Adipose tissue (tissue), 3 donors: Measurements from ENCODE around the gene KMT2C. TPM values are rescaled to one million over a fixed set of nuclear protein-coding genes. Genes with fewer than 3 reads are reported as not detected.
"Not testable (repeated sequence)": the region's sequence is repeated elsewhere in the genome, so short reads cannot be mapped to it uniquely, and the experiment has no call there.

Experiments used
- H3K27ac ChIP-seq: one replicate; pipeline ENCODE4 v1.5.1; 2013; ENCODE audit warnings: low read depth, low read length
- WGBS, 3 donors: extraction: QIAGEN DNeasy Blood & Tissue Kit; methylation state at CpG; one replicate each; pipeline ENCODE4 v1.1.7; 2013; 5-methylcytosine and 5-hydroxymethylcytosine counted together
- polyA plus RNA-seq, 3 donors: library from polyadenylated mRNA; stranded (reverse); fragments of 200-250 nt; gene quantifications; one replicate each; pipeline ENCODE4 v1.2.3, GENCODE V29; 2013
- donor health status: healthy with polysubstance abuse.
- donor health status: Bipolar disorder and iron deficiency.
- donor health status: healthy.

KMT2C gene
- polyA plus RNA-seq, 3 donors: 8.6 to 17.2 (median 10.4) TPM

DNA sequence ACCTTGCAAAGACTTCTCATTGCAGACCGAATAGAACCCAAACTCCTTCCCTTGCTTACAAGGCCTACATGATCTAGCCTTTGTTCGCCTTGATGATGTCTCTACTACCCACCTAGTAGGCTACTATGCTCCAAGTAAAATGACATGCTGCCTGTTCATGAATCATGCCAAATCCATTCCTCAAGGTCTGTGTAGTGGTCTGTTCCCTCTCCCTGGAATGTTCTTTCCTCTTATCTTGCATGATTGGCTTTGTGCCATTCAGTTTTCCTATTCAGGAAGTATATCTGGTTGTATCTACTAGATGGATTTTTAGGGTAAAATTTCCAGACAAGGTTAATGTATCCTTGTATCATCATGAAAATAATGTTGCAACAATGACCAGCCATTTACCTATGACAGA lies 165.4 kb downstream of the KMT2C start:
- 89 to 96% (median 95%) methylated on average over 2 of the region's 2 CpGs for WGBS, 3 donors
- H3K27ac ChIP-seq: not testable (repeated sequence)

- not testable (repeated sequence) for H3K27ac ChIP-seq
- 73 to 79% (median 79%) methylated on average over 2 of the region's 2 CpGs for WGBS, 3 donors
These were observed 168.9 kb downstream of the KMT2C start for GRCh38 chr7:152266859-152267258.

DNA sequence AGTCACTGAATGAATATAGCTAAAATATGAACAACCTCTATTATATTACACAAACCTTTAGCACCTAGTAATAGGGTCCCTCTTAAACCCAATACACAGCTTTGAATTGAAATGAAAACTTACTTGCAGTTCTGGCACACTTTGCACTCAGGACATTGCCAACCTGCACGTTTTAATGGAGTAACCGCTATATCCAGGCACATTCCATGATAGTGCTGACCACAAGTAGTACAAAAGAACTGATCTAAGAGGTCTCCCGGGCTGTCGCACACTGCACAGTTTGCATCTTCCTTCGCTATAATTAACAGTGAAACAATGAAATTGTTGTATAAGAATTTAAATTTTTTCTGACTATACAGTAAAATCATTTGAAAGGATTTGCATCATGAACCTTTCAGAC lies 170.9 kb downstream of the KMT2C start:
- 64 to 73% (median 68%) methylated on average over 5 of the region's 5 CpGs for WGBS, 3 donors

DNA sequence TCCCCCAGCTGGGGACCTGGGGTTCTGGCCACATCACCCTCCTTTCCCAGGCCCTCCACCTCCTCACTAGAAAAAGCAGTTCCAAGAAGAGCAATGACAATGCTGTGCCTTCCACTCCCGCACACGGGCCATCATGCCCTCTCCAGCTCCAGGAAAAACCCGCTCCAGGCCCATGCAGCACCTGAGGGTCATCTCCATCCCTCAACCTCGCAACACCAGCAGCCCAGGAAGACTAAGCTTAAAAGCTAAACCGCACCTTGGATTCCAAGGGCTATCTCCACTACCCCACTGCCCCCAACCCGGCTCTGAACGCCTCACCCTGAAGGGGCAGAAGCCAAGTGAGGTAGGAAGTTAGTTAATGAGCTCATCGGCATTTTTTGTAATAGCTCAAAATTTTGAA lies 173.7 kb downstream of the KMT2C start:
- H3K27ac ChIP-seq: not testable (repeated sequence)
- WGBS, 3 donors: 89 to 97% (median 93%) methylated on average over 8 of the region's 8 CpGs

More for the DNA sequence above, 170.9 kb downstream of the KMT2C start:
- H3K27ac ChIP-seq: not testable (repeated sequence)

DNA sequence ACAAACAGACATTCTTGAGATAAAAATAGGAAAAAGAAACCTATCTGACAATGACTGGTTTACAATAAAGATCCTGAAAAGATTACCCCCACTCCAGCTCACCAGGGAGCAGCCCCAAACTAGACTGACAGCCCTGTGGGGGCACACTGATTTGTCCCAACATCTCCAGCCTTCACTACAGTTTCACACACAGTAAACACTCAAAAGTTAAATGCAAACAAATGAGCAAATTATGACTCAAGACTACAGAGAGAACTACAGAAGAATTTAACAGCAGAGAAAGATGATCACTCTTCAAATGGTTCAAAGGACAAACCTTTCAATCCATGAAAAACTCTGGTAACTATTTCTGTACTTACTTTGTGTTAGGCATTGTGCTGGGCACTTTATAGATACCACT lies 176.2 kb downstream of the KMT2C start:
- H3K27ac ChIP-seq: not testable (repeated sequence)

GRCh38 chr7:152247851-152248250 lies 188.0 kb downstream of the KMT2C start:
- H3K27ac ChIP-seq: not testable (repeated sequence)
- 75 to 89% (median 79%) methylated on average over 2 of the region's 2 CpGs for WGBS, 3 donors

GRCh38 chr7:152245417-152245816 lies 190.4 kb downstream of the KMT2C start:
- H3K27ac ChIP-seq: not testable (repeated sequence)
- 58 to 64% (median 63%) methylated on average over 2 of the region's 2 CpGs for WGBS, 3 donors

DNA sequence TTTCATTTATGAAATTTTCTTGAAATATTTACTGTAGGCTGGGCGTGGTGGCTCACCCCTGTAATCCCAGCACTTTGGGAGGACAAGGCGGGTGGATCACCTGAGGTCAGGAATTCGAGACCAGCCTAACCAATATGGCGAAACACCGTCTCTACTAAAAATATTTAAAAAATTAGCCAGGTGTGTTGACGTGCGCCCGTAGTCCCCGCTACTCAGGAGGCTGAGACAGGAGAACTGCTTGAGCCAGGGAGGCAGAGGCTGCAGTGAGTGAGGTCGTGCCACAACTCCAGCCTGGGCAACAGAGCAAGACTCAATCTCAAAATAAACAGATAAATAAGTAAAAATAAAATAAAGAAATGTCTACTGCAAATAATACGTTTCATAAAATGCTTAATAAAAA lies 192.3 kb downstream of the KMT2C start:
- H3K27ac ChIP-seq: not testable (repeated sequence)
- 96 to 98% (median 96%) methylated on average over 11 of the region's 11 CpGs for WGBS, 3 donors

- H3K27ac ChIP-seq: not testable (repeated sequence)
- WGBS, 3 donors: 78 to 82% (median 80%) methylated on average over 8 of the region's 8 CpGs
These were observed 194.5 kb downstream of the KMT2C start for GRCh38 chr7:152241301-152241700.

DNA sequence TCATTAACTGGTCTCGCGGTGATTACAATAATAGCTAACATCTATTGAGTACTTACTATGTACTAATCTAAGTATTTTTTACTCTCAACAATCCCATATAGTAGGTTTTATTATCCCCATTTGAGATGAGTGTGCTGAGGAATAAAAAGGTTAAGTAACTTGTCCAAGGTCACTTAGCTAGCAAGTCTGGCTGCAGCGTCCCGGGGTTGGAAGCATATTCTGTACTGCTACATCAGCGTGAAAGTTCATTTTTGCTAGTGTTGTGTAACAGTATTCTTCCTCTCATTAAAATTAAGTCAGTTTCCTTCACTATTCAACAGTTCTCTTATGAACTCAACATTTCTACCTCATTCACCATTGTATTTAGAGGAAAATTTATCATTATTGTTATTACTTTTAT lies 199.5 kb downstream of the KMT2C start:
- 71 to 76% (median 73%) methylated on average over 5 of the region's 5 CpGs for WGBS, 3 donors
- not testable (repeated sequence) for H3K27ac ChIP-seq

DNA sequence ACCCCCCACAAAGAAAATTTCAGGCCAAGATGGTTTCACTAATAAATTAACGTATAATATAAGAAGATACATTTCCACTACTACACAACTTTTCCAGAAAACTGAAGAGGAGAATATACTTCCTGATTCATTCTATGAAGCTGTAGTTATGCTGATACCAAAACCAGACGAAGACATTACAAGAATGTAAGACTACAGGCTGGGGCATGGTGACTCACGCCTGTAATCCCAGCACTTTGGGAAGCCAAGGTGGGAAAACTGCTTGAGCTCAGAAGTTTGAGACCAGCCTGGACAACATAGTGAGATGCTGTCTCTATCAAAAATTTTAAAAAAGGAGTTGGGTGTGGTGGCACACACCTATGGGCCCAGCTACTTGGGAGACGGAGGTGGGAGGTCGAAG lies 201.4 kb downstream of the KMT2C start:
- not testable (repeated sequence) for H3K27ac ChIP-seq
- 95 to 97% (median 97%) methylated on average over 5 of the region's 5 CpGs for WGBS, 3 donors

GRCh38 chr7:152231089-152231488 lies 204.7 kb downstream of the KMT2C start:
- H3K27ac ChIP-seq: no peak overlapping the region

DNA sequence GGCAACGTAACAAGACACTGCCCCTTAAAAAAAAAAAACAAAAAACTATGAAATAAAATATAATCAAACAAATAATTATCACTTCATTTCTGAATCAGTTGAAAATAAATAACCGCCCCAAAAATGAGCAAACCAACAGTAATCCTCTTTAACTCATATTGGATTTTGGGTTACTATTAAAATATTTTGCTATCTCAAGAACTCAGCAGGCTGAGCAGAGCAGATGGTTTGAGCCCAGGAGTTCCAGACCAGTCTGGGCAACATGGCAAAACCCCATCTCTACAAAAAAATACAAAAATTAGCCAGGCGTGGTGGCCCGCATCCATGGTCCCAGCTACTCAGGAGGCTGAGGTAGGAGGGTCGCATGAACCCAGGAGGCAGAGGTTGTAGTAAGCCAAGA lies 216.2 kb downstream of the KMT2C start:
- not testable (repeated sequence) for H3K27ac ChIP-seq
- WGBS, 3 donors: 98 to 99% (median 99%) methylated on average over 5 of the region's 5 CpGs

DNA sequence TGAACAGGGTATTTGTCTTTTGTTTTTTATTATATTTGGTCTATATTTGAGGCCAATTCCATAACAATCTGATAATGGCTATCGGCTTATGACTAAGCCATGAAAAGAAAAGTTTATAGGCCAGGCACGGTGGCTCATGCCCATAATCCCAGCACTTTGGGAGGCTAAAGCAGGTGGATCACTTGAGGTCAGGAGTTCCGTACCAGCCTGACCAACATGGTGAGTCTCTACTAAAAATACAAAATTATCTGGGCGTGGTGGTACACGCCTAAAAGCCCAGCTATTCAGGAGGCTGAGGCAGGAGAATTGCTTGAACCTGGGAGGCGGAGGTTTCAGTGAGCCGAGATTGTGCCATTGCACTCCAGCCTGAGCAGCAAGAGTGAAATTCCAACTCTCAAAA lies 227.0 kb downstream of the KMT2C start:
- not testable (repeated sequence) for H3K27ac ChIP-seq
- WGBS, 3 donors: 94 to 97% (median 97%) methylated on average over 7 of the region's 7 CpGs

- not testable (repeated sequence) for H3K27ac ChIP-seq
These were observed 231.4 kb downstream of the KMT2C start for GRCh38 chr7:152204417-152204816.

DNA sequence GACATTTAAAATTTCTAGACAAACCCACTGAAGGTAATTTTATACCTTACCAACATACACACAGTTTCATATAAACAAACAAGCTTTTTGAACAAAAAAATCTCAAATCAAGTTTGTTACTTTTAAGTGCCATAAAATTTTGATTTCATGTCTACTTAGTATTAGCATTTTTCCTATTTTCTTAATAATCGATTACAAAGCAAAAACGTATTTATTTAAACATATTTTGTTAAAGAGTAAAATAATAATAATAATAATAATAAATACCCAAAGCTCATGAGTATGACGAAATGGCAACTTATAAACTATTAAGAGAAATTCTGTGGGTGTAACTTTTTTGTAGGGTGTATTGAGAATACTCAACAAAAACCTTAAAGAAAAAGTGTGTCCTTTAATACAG lies 232.7 kb downstream of the KMT2C start:
- no peak overlapping the region for H3K27ac ChIP-seq

DNA sequence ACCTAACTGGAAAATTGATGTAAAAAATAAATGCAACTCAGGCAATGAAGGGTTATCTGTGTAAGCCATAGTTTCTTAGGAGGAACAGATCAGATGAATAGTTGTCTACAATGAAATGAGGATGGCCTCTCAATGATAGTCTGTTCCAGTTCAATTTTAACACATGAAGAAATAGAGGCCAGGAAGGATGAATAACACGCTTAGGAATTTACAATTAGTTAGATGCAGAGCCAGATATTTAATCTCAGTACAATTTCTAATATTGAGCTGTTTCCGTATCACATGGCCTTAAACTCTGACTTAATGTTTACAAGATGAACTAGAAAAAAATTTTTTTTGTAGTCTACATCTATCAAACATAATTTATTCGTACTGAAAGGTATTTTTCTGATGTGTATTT lies 233.7 kb downstream of the KMT2C start:
- 74 to 79% (median 75%) methylated on average over 3 of the region's 3 CpGs for WGBS, 3 donors
- no peak overlapping the region for H3K27ac ChIP-seq

More for the DNA sequence above, 232.7 kb downstream of the KMT2C start:
- WGBS, 3 donors: 91 to 94% (median 92%) methylated on average over 3 of the region's 3 CpGs

DNA sequence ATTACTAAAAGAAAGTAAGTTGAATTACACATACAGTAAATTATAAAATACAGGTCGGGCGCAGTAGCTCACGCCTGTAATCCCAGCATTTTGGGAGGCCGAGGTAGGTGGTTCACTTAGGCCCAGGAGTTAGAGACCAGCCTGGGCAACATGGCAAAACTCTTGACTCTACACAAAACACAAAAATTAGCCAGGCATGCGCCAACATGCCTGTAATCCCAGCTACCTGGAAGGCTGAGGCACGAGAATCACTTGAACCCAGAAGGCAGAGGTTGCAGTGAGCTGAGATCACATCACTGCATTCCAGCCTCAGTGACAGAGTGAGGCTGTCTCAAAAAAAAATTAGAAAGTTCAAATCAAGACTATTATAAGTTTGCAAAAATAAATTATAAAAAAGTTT lies 235.4 kb downstream of the KMT2C start:
- 94 to 98% (median 97%) methylated on average over 6 of the region's 6 CpGs for WGBS, 3 donors
- H3K27ac ChIP-seq: no peak overlapping the region

DNA sequence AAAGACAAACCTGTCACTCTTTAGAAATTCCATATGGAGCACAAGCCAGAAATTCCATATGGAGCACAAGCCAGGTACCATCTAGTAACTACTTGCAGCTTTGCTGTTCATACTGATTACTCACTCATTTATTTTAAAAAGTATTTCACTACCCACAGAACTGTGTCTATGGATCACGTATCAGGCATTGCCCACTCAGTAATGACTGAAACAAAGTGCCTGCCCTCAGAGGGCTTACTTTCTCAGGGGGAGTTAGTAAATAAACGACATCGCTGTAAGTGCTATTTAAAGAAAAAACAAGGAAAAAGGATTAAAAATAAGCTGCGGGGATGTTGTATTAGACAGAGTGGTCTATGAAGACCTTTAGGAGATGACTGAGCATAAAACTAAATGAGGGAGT lies 239.4 kb downstream of the KMT2C start:
- WGBS, 3 donors: 96 to 98% (median 97%) methylated on average over 4 of the region's 4 CpGs
- no peak overlapping the region for H3K27ac ChIP-seq

GRCh38 chr7:152193880-152194279 lies 241.9 kb downstream of the KMT2C start:
- 94 to 97% (median 95%) methylated on average over 4 of the region's 4 CpGs for WGBS, 3 donors

GRCh38 chr7:152189061-152189460 lies 246.7 kb downstream of the KMT2C start:
- H3K27ac ChIP-seq: no peak overlapping the region
- WGBS, 3 donors: 92 to 96% (median 93%) methylated on average over 2 of the region's 2 CpGs

More at GRCh38 chr7:152193880-152194279, 241.9 kb downstream of the KMT2C start:
- no peak overlapping the region for H3K27ac ChIP-seq
